Natural killer cell (primary cell): ENCODE data around the gene OGFOD1. TPM values are rescaled to one million over a fixed set of nuclear protein-coding genes. Genes with fewer than 3 reads are reported as not detected.
A peak's percentile ranks its signal among the peaks of the same experiment; 100 is the strongest.

Source experiments
- ATAC-seq, 3 donors: fragments of 150-1000 bp in 2 of 3; fragments of 200-7000 bp in 1 of 3; cut with Tn5 transposase; 1 replicate in 1 of 3; 2 replicates in 2 of 3; pipeline ENCODE4 v1.10.0; 2021; ENCODE audit warnings: mild to moderate bottlenecking in 2 of 3, moderate library complexity in 2 of 3
- DNase-seq, 2 donors: peaks; one replicate each; pipeline versions ENCODE4 v3.0.0 to v3.0.0-alpha.2; 2013 to 2021; ENCODE audit warnings: mixed read lengths in 1 of 2
- H3K27ac ChIP-seq: one replicate; pipeline ENCODE4 v1.5.1; 2013; ENCODE audit warnings: mild to moderate bottlenecking, low read length
- H3K27me3 ChIP-seq: one replicate; pipeline ENCODE4 v1.6.1; 2013; ENCODE audit warnings: low read length; ENCODE audit not compliant: control insufficient read depth, insufficient read depth
- H3K36me3 ChIP-seq: one replicate; pipeline ENCODE4 v1.6.1; 2013; ENCODE audit warnings: low read length; ENCODE audit not compliant: control insufficient read depth, insufficient read depth
- H3K4me1 ChIP-seq: one replicate; pipeline ENCODE4 v1.6.1; 2013; ENCODE audit warnings: low read length; ENCODE audit not compliant: control insufficient read depth, insufficient read depth
- H3K4me3 ChIP-seq: one replicate; pipeline ENCODE4 v1.5.1; 2013; ENCODE audit warnings: low read length
- H3K9me3 ChIP-seq: one replicate; pipeline ENCODE4 v1.6.1; 2013; ENCODE audit warnings: low read length; ENCODE audit not compliant: control insufficient read depth, insufficient read depth
- H3K27ac Mint-ChIP-seq, 2 donors: one replicate each; pipeline ENCODE4 v1.8.0; 2022; ENCODE audit warnings: mild to moderate bottlenecking in 2 of 2, mixed read lengths in 2 of 2, moderate library complexity in 1 of 2
- H3K27me3 Mint-ChIP-seq, 2 donors: one replicate each; pipeline ENCODE4 v1.8.0; 2022; ENCODE audit warnings: low read depth in 2 of 2, mixed read lengths in 2 of 2
- H3K36me3 Mint-ChIP-seq: one replicate; pipeline ENCODE4 v1.8.0; 2022; ENCODE audit warnings: mixed read lengths
- H3K4me1 Mint-ChIP-seq, 2 donors: one replicate each; pipeline ENCODE4 v1.8.0; 2022; ENCODE audit warnings: mixed read lengths in 2 of 2
- H3K4me3 Mint-ChIP-seq: one replicate; pipeline ENCODE4 v1.8.0; 2022; ENCODE audit warnings: mild to moderate bottlenecking, moderate library complexity, mixed read lengths
- H3K9me3 Mint-ChIP-seq, 2 donors: one replicate each; pipeline ENCODE4 v1.8.0; 2022; ENCODE audit warnings: mixed read lengths in 2 of 2
- WGBS: methylation state at CpG from one replicate; pipeline ENCODE4 v1.1.7; 2013; ENCODE audit warnings: missing lambda C conversion rate; ENCODE audit not compliant: insufficient coverage; 5-methylcytosine and 5-hydroxymethylcytosine counted together
- intact Hi-C: fragments of 100-400 bp; cut with micrococcal nuclease; formaldehyde crosslinking; loops from one replicate; pipeline ENCODE4 v1.14.2; 2022
- total RNA-seq, 4 donors: library from RNA; stranded (reverse); fragments of 120-200 nt in 1 of 4; gene quantifications; one replicate each; pipeline versions ENCODE4 v1.2.3 to v1.2.4, GENCODE V29; 2013 to 2022
- TF ChIP-seq, protein P1 (sequence below): fragments of 200-600 bp; IDR thresholded peaks from one replicate; pipeline ENCODE4 v1.8.0; 2022; ENCODE audit warnings: antibody characterized with exemption

Gene OGFOD1
- total RNA-seq, 3 donors from 2014 or later (not counting 1 experiment from before 2014, with no cell fraction given): 12.7 to 20.6 (median 13.1) TPM

DNA sequence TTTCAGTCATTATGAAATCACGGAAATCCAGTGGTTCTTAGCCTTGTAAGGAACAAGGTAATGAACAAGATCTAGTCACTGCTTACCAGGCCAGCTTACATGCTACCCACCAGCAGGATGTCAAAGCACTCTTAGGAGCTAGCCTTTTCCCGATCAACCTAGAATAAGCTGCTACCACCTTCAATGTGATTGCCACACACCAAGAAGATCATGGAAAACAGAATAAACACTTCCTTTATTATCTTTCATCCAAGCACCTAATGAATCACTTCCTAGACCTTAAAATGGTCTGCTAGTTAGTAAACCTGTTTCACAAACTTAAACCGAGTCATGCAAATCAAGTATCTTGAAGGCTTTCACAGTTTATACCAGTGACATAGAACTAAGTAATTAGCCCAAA lies 63.5 kb downstream of the OGFOD1 start:
- peaks cover 6% of the 10 kb centered on the region for H3K4me1 ChIP-seq

GRCh38 chr16:56515665-56516064 lies 64.3 kb downstream of the OGFOD1 start:
- Mint-ChIP-seq H3K27ac (no peak overlapping the region), H3K9me3 (no peaks in the 10 kb centered on the region), H3K4me3 (no peak overlapping the region), H3K4me1 (peaks cover 22 to 25% of the 10 kb centered on the region in 2 donors), H3K36me3 (no peaks in the 10 kb centered on the region), H3K27me3 (no peaks in the 10 kb centered on the region)
- intact Hi-C loops: loop anchor here (2.0 kb wide), 1 partner anchor 187 kb away; no protein-coding TSS in a partner anchor
- Histone ChIP-seq H3K4me1 (peaks cover 14% of the 10 kb centered on the region), H3K9me3 (no peaks in the 10 kb centered on the region), H3K27me3 (no peaks in the 10 kb centered on the region), H3K36me3 (peaks cover 9% of the 10 kb centered on the region), H3K27ac (no peak overlapping the region), H3K4me3 (no peak overlapping the region)
- WGBS: 90% methylated on average over 6 of the region's 6 CpGs
- DNase-seq (no peak), ATAC-seq (no peak)
- TF ChIP-seq, protein P1, sequence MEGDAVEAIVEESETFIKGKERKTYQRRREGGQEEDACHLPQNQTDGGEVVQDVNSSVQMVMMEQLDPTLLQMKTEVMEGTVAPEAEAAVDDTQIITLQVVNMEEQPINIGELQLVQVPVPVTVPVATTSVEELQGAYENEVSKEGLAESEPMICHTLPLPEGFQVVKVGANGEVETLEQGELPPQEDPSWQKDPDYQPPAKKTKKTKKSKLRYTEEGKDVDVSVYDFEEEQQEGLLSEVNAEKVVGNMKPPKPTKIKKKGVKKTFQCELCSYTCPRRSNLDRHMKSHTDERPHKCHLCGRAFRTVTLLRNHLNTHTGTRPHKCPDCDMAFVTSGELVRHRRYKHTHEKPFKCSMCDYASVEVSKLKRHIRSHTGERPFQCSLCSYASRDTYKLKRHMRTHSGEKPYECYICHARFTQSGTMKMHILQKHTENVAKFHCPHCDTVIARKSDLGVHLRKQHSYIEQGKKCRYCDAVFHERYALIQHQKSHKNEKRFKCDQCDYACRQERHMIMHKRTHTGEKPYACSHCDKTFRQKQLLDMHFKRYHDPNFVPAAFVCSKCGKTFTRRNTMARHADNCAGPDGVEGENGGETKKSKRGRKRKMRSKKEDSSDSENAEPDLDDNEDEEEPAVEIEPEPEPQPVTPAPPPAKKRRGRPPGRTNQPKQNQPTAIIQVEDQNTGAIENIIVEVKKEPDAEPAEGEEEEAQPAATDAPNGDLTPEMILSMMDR: no peak

More for the DNA sequence above, 63.5 kb downstream of the OGFOD1 start:
- Histone ChIP-seq H3K27ac (no peak overlapping the region), H3K27me3 (no peaks in the 10 kb centered on the region), H3K36me3 (peaks cover 14% of the 10 kb centered on the region), H3K4me3 (no peak overlapping the region), H3K9me3 (no peaks in the 10 kb centered on the region)
- intact Hi-C loops: loop anchor here (1.0 to 2.0 kb wide), 2 partner anchors 85 to 188 kb away; no protein-coding TSS in a partner anchor
- Mint-ChIP-seq H3K27ac (peak overlapping the region in 1 of 2 donors; percentile 48), H3K4me3 (no peak overlapping the region), H3K27me3 (no peaks in the 10 kb centered on the region), H3K4me1 (peaks cover 15 to 17% of the 10 kb centered on the region in 2 donors), H3K36me3 (no peaks in the 10 kb centered on the region), H3K9me3 (no peaks in the 10 kb centered on the region)
- TF ChIP-seq, protein P1: no peak
- DNase-seq (no peak), ATAC-seq (no peak)
- 77% methylated on average over 3 of the region's 3 CpGs for WGBS

DNA sequence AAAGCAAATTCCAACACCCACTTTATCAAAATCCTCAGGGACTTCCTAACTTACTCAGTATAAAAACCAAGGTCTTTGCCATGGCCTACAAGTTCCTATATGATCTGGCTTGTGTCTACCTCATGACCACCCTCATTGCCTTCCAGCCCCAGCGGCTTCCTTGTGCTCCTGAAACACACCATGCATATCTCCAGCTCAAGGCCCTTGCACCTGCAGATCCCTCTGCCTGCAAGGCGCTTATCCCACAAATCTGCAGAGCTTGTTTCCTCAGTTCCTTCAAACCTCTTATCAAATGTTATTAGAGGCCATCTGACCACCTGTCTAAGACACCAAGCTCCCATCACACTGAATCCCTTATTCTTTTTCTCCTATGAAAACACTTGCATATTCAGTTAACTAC lies 65.9 kb downstream of the OGFOD1 start:
- H3K4me1 ChIP-seq: peaks cover 15% of the 10 kb centered on the region

More for the DNA sequence above, 65.9 kb downstream of the OGFOD1 start:
- H3K27ac Mint-ChIP-seq: peak overlapping the region in 1 of 2 donors; percentile 0
- Histone ChIP-seq H3K36me3 (peaks cover 2% of the 10 kb centered on the region), H3K9me3 (no peaks in the 10 kb centered on the region), H3K4me3 (no peak overlapping the region), H3K27ac (no peak overlapping the region), H3K27me3 (no peaks in the 10 kb centered on the region)
- peaks cover 23 to 27% of the 10 kb centered on the region in 2 donors for H3K4me1 Mint-ChIP-seq
- DNase-seq: no peak
- no peaks in the 10 kb centered on the region for H3K36me3 Mint-ChIP-seq
- H3K4me3 Mint-ChIP-seq: no peak overlapping the region
- no peak for ATAC-seq
- WGBS: 90% methylated on average over 2 of the region's 2 CpGs
- TF ChIP-seq, protein P1: no peak
- intact Hi-C loops: no loop called here
- H3K27me3 Mint-ChIP-seq: no peaks in the 10 kb centered on the region
- no peaks in the 10 kb centered on the region for H3K9me3 Mint-ChIP-seq
